ENCODE results near the gene ECD. TPM values are rescaled to one million over a fixed set of nuclear protein-coding genes. Genes with fewer than 3 reads are reported as not detected.
A peak's percentile ranks its signal among the peaks of the same experiment; 100 is the strongest.

Gene ECD
- total RNA-seq, 4 donors from 2014 or later: 29.8 to 35.4 (median 31.3) TPM

DNA sequence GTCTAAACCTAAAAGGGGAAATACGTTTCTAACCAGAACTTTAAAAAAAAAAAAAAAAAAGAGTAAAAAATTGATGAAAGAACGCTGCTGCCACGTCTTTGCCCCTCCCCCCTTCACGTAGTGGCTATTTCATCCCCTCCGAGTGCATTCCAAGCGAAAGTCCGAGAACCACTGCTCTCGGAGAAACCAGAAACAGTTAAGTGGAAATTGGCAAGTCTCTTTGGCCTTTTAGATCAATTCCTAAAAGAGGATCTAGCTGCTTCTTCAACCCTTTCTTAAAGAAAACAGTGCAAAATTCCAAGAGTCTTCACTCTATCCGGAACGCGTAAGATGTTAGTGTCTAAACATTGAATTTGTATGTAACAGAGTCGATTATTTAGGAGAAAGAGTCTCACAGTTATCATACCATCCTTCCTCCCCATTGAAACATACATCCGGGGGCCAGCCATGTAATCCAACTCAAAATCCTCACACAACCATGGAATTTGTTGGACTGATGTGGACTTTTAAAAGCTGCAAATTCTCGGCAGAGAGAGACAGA is 72.3 kb downstream of the ECD start:
- DNase-seq (ENCODE audit: low spot score in 2 of 2): peak in 1 of 2 donors; percentile 43
- WGBS, 2 donors: 0% methylated on average over 14 of the region's 14 CpGs
- TF ChIP-seq POLR2A (IDR thresholded peaks at IDR 0.05) (no peak), CTCF (IDR thresholded peaks at IDR 0.05) (no peak)
- peak overlapping the region; percentile 96 for H3K4me3 ChIP-seq (ENCODE audit: low read depth, poor library complexity, severe bottlenecking)
- intact Hi-C loops (cut with DNase I; ENCODE audit: low total_unique reads): no loop called here

DNA sequence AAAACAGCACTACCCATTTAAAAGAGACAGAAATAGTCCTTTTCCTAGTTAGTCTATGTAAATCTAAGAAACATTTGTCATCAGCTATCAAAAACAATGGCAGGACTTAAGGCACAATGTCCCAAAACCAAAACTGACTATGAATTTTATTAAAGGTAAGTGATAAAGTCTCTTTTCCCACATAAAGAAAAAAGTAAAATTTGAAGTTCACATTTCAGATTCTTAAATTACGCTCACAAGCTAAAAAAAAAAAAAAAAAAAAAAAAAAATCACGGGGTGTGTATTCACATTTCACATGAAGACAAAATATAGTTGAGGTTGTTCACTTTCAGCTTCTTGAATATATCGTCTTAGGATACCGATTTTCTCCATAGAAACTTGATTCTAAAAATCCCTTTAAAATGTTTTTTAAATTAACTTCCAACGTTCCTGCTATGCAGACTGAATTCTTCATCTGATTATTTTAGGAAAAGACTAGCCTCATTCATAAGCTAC is 72.8 kb downstream of the ECD start:
- WGBS, 2 donors: 2 to 3% methylated on average over 5 of the region's 5 CpGs
- intact Hi-C loops (cut with DNase I; ENCODE audit: low total_unique reads): no loop called here
- H3K4me3 ChIP-seq (ENCODE audit: low read depth, poor library complexity, severe bottlenecking): peak overlapping the region; percentile 96
- no peak for DNase-seq (ENCODE audit: low spot score in 2 of 2)
- TF ChIP-seq POLR2A (IDR thresholded peaks at IDR 0.05): no peak
- no peak for TF ChIP-seq CTCF (IDR thresholded peaks at IDR 0.05)

- no peak for DNase-seq (ENCODE audit: low spot score in 2 of 2)
- H3K4me3 ChIP-seq (ENCODE audit: low read depth, poor library complexity, severe bottlenecking): no peak overlapping the region
- no peak for TF ChIP-seq CTCF (IDR thresholded peaks at IDR 0.05)
- no peak for TF ChIP-seq POLR2A (IDR thresholded peaks at IDR 0.05)
- 28 to 37% methylated on average over 2 of the region's 2 CpGs for WGBS, 2 donors
- intact Hi-C loops (cut with DNase I; ENCODE audit: low total_unique reads): no loop called here
Measured at GRCh38 chr10:73093922-73094850, 73.6 kb downstream of the ECD start.

DNA sequence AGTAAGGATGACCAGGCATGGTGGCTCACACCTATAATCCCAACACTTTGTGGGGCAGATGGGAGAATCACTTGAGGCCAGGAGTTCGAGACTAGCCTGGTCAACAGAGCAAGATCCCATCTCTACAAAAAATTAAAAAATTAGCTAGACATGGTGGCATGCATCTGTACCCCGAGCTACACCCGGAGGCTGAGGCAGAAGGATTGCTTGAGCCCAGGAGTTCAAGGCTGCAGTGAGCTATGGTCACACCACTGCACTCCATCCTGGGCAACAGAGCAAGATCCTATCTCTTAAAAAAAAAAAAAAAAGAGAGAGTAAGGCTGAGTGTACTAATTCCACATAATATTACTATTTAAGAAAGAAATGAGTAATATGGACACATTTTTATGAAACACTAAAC is 75.0 kb downstream of the ECD start:
- TF ChIP-seq POLR2A (IDR thresholded peaks at IDR 0.05): no peak
- no peak for TF ChIP-seq CTCF (IDR thresholded peaks at IDR 0.05)
- 94 to 95% methylated on average over 3 of the region's 3 CpGs for WGBS, 2 donors

DNA sequence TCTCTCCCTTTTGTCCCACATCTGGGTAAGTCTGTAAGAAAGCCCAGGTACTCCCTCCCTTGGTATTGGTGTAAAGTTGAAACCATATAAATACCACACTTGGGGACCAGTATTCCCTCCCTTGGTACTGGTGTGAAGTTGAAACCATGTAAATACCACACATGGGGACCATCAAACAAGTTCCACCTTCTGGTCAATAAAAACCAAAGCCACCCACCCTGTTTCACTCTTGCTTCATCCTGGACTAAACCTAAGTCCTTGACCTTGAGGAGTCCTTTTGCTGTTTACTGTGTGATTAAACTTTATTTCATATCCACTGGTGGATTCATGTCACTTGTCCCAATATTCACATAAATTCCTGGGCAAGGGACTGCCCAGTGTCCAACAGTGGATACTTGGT is 79.5 kb downstream of the ECD start:
- TF ChIP-seq CTCF (IDR thresholded peaks at IDR 0.05) (no peak), POLR2A (IDR thresholded peaks at IDR 0.05) (no peak)
- H3K4me3 ChIP-seq (ENCODE audit: low read depth, poor library complexity, severe bottlenecking): no peak overlapping the region
- no peak for DNase-seq (ENCODE audit: low spot score in 2 of 2)
- intact Hi-C loops (cut with DNase I; ENCODE audit: low total_unique reads): no loop called here

More for the DNA sequence above, 75.0 kb downstream of the ECD start:
- no peak overlapping the region for H3K4me3 ChIP-seq (ENCODE audit: low read depth, poor library complexity, severe bottlenecking)
- DNase-seq (ENCODE audit: low spot score in 2 of 2): no peak
- intact Hi-C loops (cut with DNase I; ENCODE audit: low total_unique reads): no loop called here

All from lower leg skin (tissue), 4 donors.